GM23338 (cell line): ENCODE results near the gene RAB40B.

ENCODE experiments used
- CREB1 ChIP-seq: fragments of 250-450 bp; sonication (Bioruptor Pico); IDR thresholded peaks from 2 replicates; pipeline ENCODE4 v1.5.0; 2020; ENCODE audit warnings: low read depth, mild to moderate bottlenecking, moderate library complexity
- CTCF ChIP-seq, 2 experiments: fragments of 200-600 bp in 1 of 2; sonication (generic) in 1 of 2; conservative IDR thresholded peaks; 2 replicates each; pipeline versions ENCODE4 v1.5.1 to v1.6.1; 2016 to 2017; ENCODE audit warnings: antibody characterized with exemption in 2 of 2, low read depth in 2 of 2, mild to moderate bottlenecking in 2 of 2, moderate library complexity in 1 of 2
- ETS1 ChIP-seq: IDR thresholded peaks from 2 replicates; pipeline ENCODE4 v1.6.1; 2016; ENCODE audit warnings: antibody characterized with exemption
- EZH2 ChIP-seq: fragments of 200-600 bp; sonication (generic); IDR thresholded peaks from one replicate; pipeline ENCODE4 v1.8.0; 2017; ENCODE audit warnings: antibody characterized with exemption, mild to moderate bottlenecking, low read depth; ENCODE audit not compliant: unreplicated experiment
- EZH2phosphoT487 ChIP-seq: fragments of 200-600 bp; sonication (generic); IDR thresholded peaks from one replicate; pipeline ENCODE4 v1.8.1; 2018; ENCODE audit warnings: antibody characterized with exemption; ENCODE audit not compliant: unreplicated experiment
- JUNB ChIP-seq: IDR thresholded peaks from one replicate; pipeline ENCODE4 v1.6.1; 2016; ENCODE audit warnings: antibody characterized with exemption; ENCODE audit not compliant: unreplicated experiment
- NANOG ChIP-seq: IDR thresholded peaks from 2 replicates; pipeline ENCODE4 v1.6.1; 2016; ENCODE audit warnings: antibody characterized with exemption, borderline replicate concordance
- POLR2AphosphoS5 ChIP-seq: IDR thresholded peaks from 2 replicates; pipeline ENCODE4 v1.6.1; 2016; ENCODE audit warnings: antibody characterized with exemption, low read depth
- REST ChIP-seq: IDR thresholded peaks from one replicate; pipeline ENCODE4 v1.6.1; 2018; ENCODE audit warnings: antibody characterized with exemption; ENCODE audit not compliant: unreplicated experiment
- STAT1 ChIP-seq: IDR thresholded peaks from one replicate; pipeline ENCODE4 v1.6.1; 2016; ENCODE audit warnings: antibody characterized with exemption; ENCODE audit not compliant: unreplicated experiment
- ZNF114 ChIP-seq: fragments of 250-450 bp; sonication (Bioruptor Pico); IDR thresholded peaks from 2 replicates; pipeline ENCODE4 v1.5.0; 2020; ENCODE audit warnings: mild to moderate bottlenecking, moderate library complexity
- ZNF331 ChIP-seq: fragments of 250-450 bp; sonication (Bioruptor Pico); IDR thresholded peaks from 2 replicates; pipeline ENCODE4 v1.5.0; 2020; ENCODE audit warnings: low read depth, mild to moderate bottlenecking, moderate library complexity
- ZNF462 ChIP-seq: fragments of 250-450 bp; sonication (Bioruptor Pico); IDR thresholded peaks from 2 replicates; pipeline ENCODE4 v1.5.0; 2020; ENCODE audit warnings: mild to moderate bottlenecking, moderate library complexity

GRCh38 chr17:82665891-82666290 lies 32.6 kb downstream of the RAB40B start:
- no peak for TF ChIP-seq CTCF (conservative IDR thresholded peaks at IDR 0.05; ENCODE audit: low read depth in 2 of 2)
- no peak for TF ChIP-seq EZH2
- TF ChIP-seq POLR2AphosphoS5, result no peak
- no peak for TF ChIP-seq CREB1 (CRISPR knock-in tag)
- no peak for TF ChIP-seq ZNF114 (CRISPR knock-in tag)
- TF ChIP-seq EZH2phosphoT487, result no peak
- TF ChIP-seq JUNB, result no peak
- TF ChIP-seq ETS1, result no peak
- no peak for TF ChIP-seq REST
- no peak for TF ChIP-seq NANOG
- TF ChIP-seq STAT1, result no peak
- TF ChIP-seq ZNF462 (CRISPR knock-in tag), result no peak
- TF ChIP-seq ZNF331, result no peak
